IMR-90 (cell line): ENCODE measurements around the gene PCDHGB1. TPM values are rescaled to one million over a fixed set of nuclear protein-coding genes. Genes with fewer than 3 reads are reported as not detected.

ENCODE experiments used
- ATAC-seq: fragments of 200-7000 bp; cut with Tn5 transposase; 2 replicates; pipeline ENCODE4 v1.9.1; 2020; ENCODE audit warnings: low read depth, mild to moderate bottlenecking, moderate library complexity
- BruUV-seq: library from RNA; stranded (reverse); fragments of 400-500 nt; replicated peaks from 2 replicates; lab custom pipeline; 2021; lab: Mats Ljungman, UMichigan
- CTCF ChIA-PET: fragments of 300-600 bp; formaldehyde crosslinking; extraction: SDS; loops from one replicate; lab custom pipeline; 2021; ENCODE audit warnings: antibody characterized with exemption; lab: Yijun Ruan, JAX
- POLR2A ChIA-PET: fragments of 300-600 bp; sonication (Branson Sonifier 250); formaldehyde crosslinking; loops from one replicate; lab custom pipeline; 2022; ENCODE audit warnings: antibody characterized with exemption; ENCODE audit not compliant: unreplicated experiment; lab: Charles Lee
- DNase-seq: peaks from one replicate; pipeline ENCODE4 v3.0.0; 2013
- H2AFZ ChIP-seq: replicated peaks from 2 replicates; pipeline ENCODE3; 2013; ENCODE audit warnings: low read length, mild to moderate bottlenecking; ENCODE audit not compliant: poor library complexity
- H2AK5ac ChIP-seq: 2 replicates; pipeline ENCODE4 v1.6.1; 2013; ENCODE audit warnings: low read depth, low read length, inconsistent platforms
- H2AK9ac ChIP-seq: replicated peaks from 2 replicates; pipeline ENCODE3; 2013; ENCODE audit warnings: mild to moderate bottlenecking, low read depth, low read length, moderate library complexity; ENCODE audit not compliant: poor library complexity
- H2BK120ac ChIP-seq: 2 replicates; pipeline ENCODE4 v1.6.1; 2013; ENCODE audit warnings: low read depth, low read length, inconsistent platforms
- H2BK15ac ChIP-seq: 3 replicates; pipeline ENCODE4 v1.6.1; 2013; ENCODE audit warnings: low read depth, low read length, inconsistent platforms
- H2BK20ac ChIP-seq: 2 replicates; pipeline ENCODE4 v1.6.1; 2013; ENCODE audit warnings: low read depth, mild to moderate bottlenecking, inconsistent platforms, low read length, moderate library complexity
- H2BK5ac ChIP-seq: 2 replicates; pipeline ENCODE4 v1.6.1; 2013; ENCODE audit warnings: mild to moderate bottlenecking, low read depth, low read length, inconsistent platforms; ENCODE audit not compliant: poor library complexity, severe bottlenecking
- H3K14ac ChIP-seq: replicated peaks from 2 replicates; pipeline ENCODE4 v1.6.1; 2013; ENCODE audit warnings: low read depth, low read length, inconsistent platforms
- H3K18ac ChIP-seq: 2 replicates; pipeline ENCODE4 v1.6.1; 2013; ENCODE audit warnings: low read depth, low read length, control low read depth
- H3K23ac ChIP-seq: 2 replicates; pipeline ENCODE4 v1.6.1; 2013; ENCODE audit warnings: low read depth, low read length, inconsistent platforms
- H3K27ac ChIP-seq: 2 replicates; pipeline ENCODE4 v1.5.1; 2013; ENCODE audit warnings: mild to moderate bottlenecking, control low read depth, low read length; ENCODE audit not compliant: insufficient read depth
- H3K27me3 ChIP-seq: 2 replicates; pipeline ENCODE4 v1.6.1; 2013; ENCODE audit warnings: low read length; ENCODE audit not compliant: control insufficient read depth, insufficient read depth
- H3K36me3 ChIP-seq: 2 replicates; pipeline ENCODE4 v1.6.1; 2013; ENCODE audit warnings: low read length, mixed read lengths; ENCODE audit not compliant: control insufficient read depth, insufficient read depth
- H3K4ac ChIP-seq: 2 replicates; pipeline ENCODE4 v1.6.1; 2013; ENCODE audit warnings: low read depth, low read length, inconsistent platforms
- H3K4me1 ChIP-seq: 2 replicates; pipeline ENCODE4 v1.6.1; 2013; ENCODE audit warnings: low read length, mixed read lengths; ENCODE audit not compliant: control insufficient read depth, insufficient read depth
- H3K4me2 ChIP-seq: 2 replicates; pipeline ENCODE4 v1.6.1; 2013; ENCODE audit warnings: low read depth, mild to moderate bottlenecking, control low read depth, low read length, moderate library complexity
- H3K4me3 ChIP-seq: 2 replicates; pipeline ENCODE4 v1.5.1; 2013; ENCODE audit warnings: low read depth, mild to moderate bottlenecking, control low read depth, low read length, moderate library complexity; ENCODE audit not compliant: insufficient read depth
- H3K56ac ChIP-seq: 2 replicates; pipeline ENCODE4 v1.6.1; 2013; ENCODE audit warnings: low read length, inconsistent platforms; ENCODE audit not compliant: insufficient read depth; ENCODE audit errors: extremely low read depth
- H3K79me1 ChIP-seq, 2 experiments: 2 replicates each; pipeline ENCODE4 v1.6.1; 2013; ENCODE audit warnings: low read length in 2 of 2, inconsistent platforms in 1 of 2, low read depth in 1 of 2
- H3K9ac ChIP-seq: 2 replicates; pipeline ENCODE4 v1.6.1; 2013; ENCODE audit warnings: low read depth, low read length, control low read depth
- H3K9me1 ChIP-seq: 2 replicates; pipeline ENCODE4 v1.6.1; 2013; ENCODE audit warnings: low read length, inconsistent platforms; ENCODE audit not compliant: insufficient read depth
- H3K9me3 ChIP-seq: 2 replicates; pipeline ENCODE4 v1.6.1; 2013; ENCODE audit warnings: low read length; ENCODE audit not compliant: control insufficient read depth, insufficient read depth
- H4K20me1 ChIP-seq: 2 replicates; pipeline ENCODE4 v1.6.1; 2013; ENCODE audit warnings: low read length, inconsistent platforms; ENCODE audit not compliant: insufficient read depth
- H4K5ac ChIP-seq: 2 replicates; pipeline ENCODE4 v1.6.1; 2013; ENCODE audit warnings: mild to moderate bottlenecking, low read depth, low read length, control low read depth
- H4K8ac ChIP-seq, 2 experiments: 2 replicates each; pipeline ENCODE4 v1.6.1; 2013; ENCODE audit warnings: low read depth in 2 of 2, low read length in 2 of 2, control low read depth in 1 of 2, inconsistent platforms in 1 of 2
- H4K91ac ChIP-seq: 2 replicates; pipeline ENCODE4 v1.6.1; 2013; ENCODE audit warnings: low read depth, low read length, inconsistent platforms; ENCODE audit not compliant: insufficient read depth
- BHLHE40 ChIP-seq: fragments of 150-350 bp; IDR thresholded peaks from 2 replicates; pipeline ENCODE4 v1.6.1; 2016; ENCODE audit warnings: mild to moderate bottlenecking, low read depth, low read length
- FOS ChIP-seq: fragments of 150-350 bp; IDR thresholded peaks from 2 replicates; pipeline ENCODE4 v1.6.1; 2016; ENCODE audit warnings: low read depth, low read length
- MAFK ChIP-seq: IDR thresholded peaks from 2 replicates; pipeline ENCODE4 v1.6.1; 2012; ENCODE audit warnings: low read depth, low read length, improper control_type of control experiment
- MAZ ChIP-seq: IDR thresholded peaks from 2 replicates; pipeline ENCODE4 v1.6.1; 2012; ENCODE audit warnings: low read depth, mild to moderate bottlenecking, low read length, improper control_type of control experiment, moderate library complexity, borderline replicate concordance
- MXI1 ChIP-seq: IDR thresholded peaks from 2 replicates; pipeline ENCODE4 v1.6.1; 2012; ENCODE audit warnings: low read depth, mild to moderate bottlenecking, low read length, moderate library complexity, borderline replicate concordance
- NFE2L2 ChIP-seq: fragments of 150-350 bp; IDR thresholded peaks from 2 replicates; pipeline ENCODE4 v1.6.1; 2016; ENCODE audit warnings: low read depth, mild to moderate bottlenecking, low read length
- POLR2A ChIP-seq: IDR thresholded peaks from 2 replicates; pipeline ENCODE4 v1.6.1; 2012; ENCODE audit warnings: mild to moderate bottlenecking, low read depth, low read length
- RAD21 ChIP-seq: IDR thresholded peaks from 2 replicates; pipeline ENCODE4 v1.6.1; 2012; ENCODE audit warnings: low read length, improper control_type of control experiment
- RCOR1 ChIP-seq: IDR thresholded peaks from 2 replicates; pipeline ENCODE4 v1.6.1; 2012; ENCODE audit warnings: mild to moderate bottlenecking, low read length, improper control_type of control experiment; ENCODE audit not compliant: insufficient replicate concordance
- RFX5 ChIP-seq: IDR thresholded peaks from 2 replicates; pipeline ENCODE4 v1.8.0; 2012; ENCODE audit warnings: low read depth, mild to moderate bottlenecking, low read length, moderate library complexity
- SMC3 ChIP-seq: fragments of 150-350 bp; IDR thresholded peaks from 2 replicates; pipeline ENCODE4 v1.6.1; 2016; ENCODE audit warnings: low read depth, mild to moderate bottlenecking, antibody characterized with exemption, low read length, moderate library complexity
- WGBS, 2 experiments: methylation state at CpG; one replicate each; pipeline versions ENCODE4 v1.1.5 to v1.1.7; 2013; ENCODE audit warnings: missing lambda C conversion rate in 2 of 2; ENCODE audit not compliant: insufficient read length in 1 of 2; ENCODE audit errors: extremely low coverage in 2 of 2; 5-methylcytosine and 5-hydroxymethylcytosine counted together
- dilution Hi-C: fragments of 300-500 bp; cut with HindIII; formaldehyde crosslinking; loops from one replicate; pipeline ENCODE4 v1.14.3; 2018; ENCODE audit warnings: low sequenced_read_pairs; ENCODE audit not compliant: unreplicated experiment
- in situ Hi-C: fragments of 300-500 bp; cut with MboI; formaldehyde crosslinking; loops from 3 replicates; pipeline ENCODE4 v1.14.3; 2019; ENCODE audit warnings: low sequenced_read_pairs, inconsistent platforms, mixed read lengths
- intact Hi-C: fragments of 100-400 bp; cut with micrococcal nuclease; formaldehyde crosslinking; loops from 2 replicates; pipeline ENCODE4 v1.10.0; 2022
- polyA plus RNA-seq, 3 experiments: library from polyadenylated mRNA; depleted of rRNA; stranded (reverse); fragments of >200 nt; gene quantifications; 2 replicates each; pipeline ENCODE4 v1.2.3, GENCODE V29; 2012; ENCODE audit warnings: low replicate concordance in 1 of 3
- total RNA-seq: library from RNA; depleted of rRNA; stranded (reverse); fragments of >200 nt; gene quantifications from 2 replicates; pipeline ENCODE4 v1.2.3, GENCODE V29; 2012
- TF ChIP-seq, protein P1 (sequence below): fragments of 150-350 bp; IDR thresholded peaks from 2 replicates; pipeline ENCODE4 v1.6.1; 2016; ENCODE audit warnings: low read depth, mild to moderate bottlenecking, low read length, moderate library complexity, borderline replicate concordance
- TF ChIP-seq, protein P2 (sequence below): conservative IDR thresholded peaks from 2 replicates; pipeline ENCODE4 v1.5.1; 2012; ENCODE audit warnings: mild to moderate bottlenecking, low read depth, low read length, improper control_type of control experiment

The PCDHGB1 gene
- total and polyA plus RNA-seq, 2 of the 4 experiments (the other 2 are of a cell fraction): 1.9 to 3.6 TPM

DNA sequence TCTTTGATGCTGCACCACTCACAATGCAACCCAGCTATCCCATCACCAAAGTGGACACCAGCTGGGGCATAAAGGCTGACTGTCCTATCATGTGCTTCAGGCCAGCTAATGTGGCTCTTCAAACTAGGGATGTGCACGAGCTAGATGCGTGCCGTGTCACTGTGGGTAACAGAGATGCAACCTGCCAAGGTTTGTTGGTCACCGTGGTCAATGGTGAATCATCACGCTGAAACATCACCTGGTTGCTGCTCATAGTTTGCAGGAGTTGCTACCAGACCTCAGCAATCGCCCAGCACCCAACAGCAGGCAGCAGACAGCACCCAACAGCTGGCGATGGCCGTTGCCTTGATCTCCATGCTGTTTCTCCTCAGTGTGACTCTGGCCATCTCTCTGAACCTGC, 21.7 kb upstream of the PCDHGB1 start:
- no peak for ATAC-seq
- in situ Hi-C loops: loop anchor here (5.0 kb wide), 1 partner anchor 234 kb away; no protein-coding TSS in a partner anchor
- CTCF ChIA-PET: interaction anchor here (1.6 kb wide), 1 partner anchor 236 kb away, joined by 8 read pairs; no protein-coding TSS in a partner anchor

More for the DNA sequence above, 21.7 kb upstream of the PCDHGB1 start:
- peaks cover 2% of the 10 kb centered on the region for H3K36me3 ChIP-seq
- H2AK5ac ChIP-seq: no peak overlapping the region
- H3K27ac ChIP-seq: no peak overlapping the region
- H2BK5ac ChIP-seq: no peak overlapping the region
- H2AK9ac ChIP-seq: no peak overlapping the region
- H4K91ac ChIP-seq: no peak overlapping the region
- no peak overlapping the region for H3K4me3 ChIP-seq
- H3K27me3 ChIP-seq: no peaks in the 10 kb centered on the region
- H3K23ac ChIP-seq: no peak overlapping the region
- intact Hi-C loops: loop anchor here (5.0 kb wide), 2 partner anchors 34 to 84 kb away; partner anchors contain the start of genes PCDHGA10 and PCDHGA5
- H4K20me1 ChIP-seq: no peaks in the 10 kb centered on the region
- H3K14ac ChIP-seq: no peak overlapping the region
- no peak overlapping the region for H3K9ac ChIP-seq
- DNase-seq: no peak
- H3K9me3 ChIP-seq: peaks cover 29% of the 10 kb centered on the region
- POLR2A ChIA-PET: no interaction called here
- H2AFZ ChIP-seq: no peak overlapping the region
- no peak overlapping the region for H4K8ac ChIP-seq
- no peaks in the 10 kb centered on the region for H3K9me1 ChIP-seq
- no peak overlapping the region for H2BK15ac ChIP-seq
- dilution Hi-C loops: no loop called here
- no peak overlapping the region for H4K5ac ChIP-seq
- H2BK120ac ChIP-seq: no peak overlapping the region
- no peaks in the 10 kb centered on the region; a peak in 1 of 4 replicates for H3K79me1 ChIP-seq
- TF ChIP-seq MAFK (no peak), SMC3 (no peak), MAZ (no peak), RFX5 (no peak), RAD21 (no peak), BHLHE40 (no peak), FOS (no peak), NFE2L2 (no peak), MXI1 (no peak), RCOR1 (no peak), POLR2A (no peak)
- TF ChIP-seq, protein P1, sequence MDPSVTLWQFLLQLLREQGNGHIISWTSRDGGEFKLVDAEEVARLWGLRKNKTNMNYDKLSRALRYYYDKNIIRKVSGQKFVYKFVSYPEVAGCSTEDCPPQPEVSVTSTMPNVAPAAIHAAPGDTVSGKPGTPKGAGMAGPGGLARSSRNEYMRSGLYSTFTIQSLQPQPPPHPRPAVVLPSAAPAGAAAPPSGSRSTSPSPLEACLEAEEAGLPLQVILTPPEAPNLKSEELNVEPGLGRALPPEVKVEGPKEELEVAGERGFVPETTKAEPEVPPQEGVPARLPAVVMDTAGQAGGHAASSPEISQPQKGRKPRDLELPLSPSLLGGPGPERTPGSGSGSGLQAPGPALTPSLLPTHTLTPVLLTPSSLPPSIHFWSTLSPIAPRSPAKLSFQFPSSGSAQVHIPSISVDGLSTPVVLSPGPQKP: no peak
- TF ChIP-seq, protein P2, sequence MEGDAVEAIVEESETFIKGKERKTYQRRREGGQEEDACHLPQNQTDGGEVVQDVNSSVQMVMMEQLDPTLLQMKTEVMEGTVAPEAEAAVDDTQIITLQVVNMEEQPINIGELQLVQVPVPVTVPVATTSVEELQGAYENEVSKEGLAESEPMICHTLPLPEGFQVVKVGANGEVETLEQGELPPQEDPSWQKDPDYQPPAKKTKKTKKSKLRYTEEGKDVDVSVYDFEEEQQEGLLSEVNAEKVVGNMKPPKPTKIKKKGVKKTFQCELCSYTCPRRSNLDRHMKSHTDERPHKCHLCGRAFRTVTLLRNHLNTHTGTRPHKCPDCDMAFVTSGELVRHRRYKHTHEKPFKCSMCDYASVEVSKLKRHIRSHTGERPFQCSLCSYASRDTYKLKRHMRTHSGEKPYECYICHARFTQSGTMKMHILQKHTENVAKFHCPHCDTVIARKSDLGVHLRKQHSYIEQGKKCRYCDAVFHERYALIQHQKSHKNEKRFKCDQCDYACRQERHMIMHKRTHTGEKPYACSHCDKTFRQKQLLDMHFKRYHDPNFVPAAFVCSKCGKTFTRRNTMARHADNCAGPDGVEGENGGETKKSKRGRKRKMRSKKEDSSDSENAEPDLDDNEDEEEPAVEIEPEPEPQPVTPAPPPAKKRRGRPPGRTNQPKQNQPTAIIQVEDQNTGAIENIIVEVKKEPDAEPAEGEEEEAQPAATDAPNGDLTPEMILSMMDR: no peak
- WGBS, 2 experiments: 84% methylated on average over 5 of the region's 8 CpGs; no CpG with 5 or more reads in 1 of the 2 experiments
- H3K18ac ChIP-seq: no peak overlapping the region
- H3K4ac ChIP-seq: no peak overlapping the region
- H2BK20ac ChIP-seq: no peak overlapping the region
- no TSS peak for BruUV-seq
- H3K56ac ChIP-seq: no peak overlapping the region
- H3K4me1 ChIP-seq: no peaks in the 10 kb centered on the region
- H3K4me2 ChIP-seq: no peak overlapping the region
